Umbilical cord (tissue), 2 donors: ENCODE measurements around the gene MPPED1. TPM values are rescaled to one million over a fixed set of nuclear protein-coding genes. Genes with fewer than 3 reads are reported as not detected.

Experiments
- DNase-seq: peaks from one replicate; pipeline ENCODE4 v3.0.0-alpha.2; 2015; ENCODE audit warnings: low spot score
- total RNA-seq: library from RNA; depleted of rRNA; stranded (reverse); fragments of >200 nt; gene quantifications from one replicate; pipeline ENCODE4 v1.2.3, GENCODE V29; 2014; ENCODE audit warnings: low replicate concordance; ENCODE audit not compliant: insufficient read depth

MPPED1 gene
- total RNA-seq, 1 donor from 2014 or later = 1.9 TPM

- DNase-seq = no peak
Measured at GRCh38 chr22:43541022-43541421, 129.2 kb downstream of the MPPED1 start.

GRCh38 chr22:43541462-43542407 is 129.9 kb downstream of the MPPED1 start:
- DNase-seq = no peak

DNA sequence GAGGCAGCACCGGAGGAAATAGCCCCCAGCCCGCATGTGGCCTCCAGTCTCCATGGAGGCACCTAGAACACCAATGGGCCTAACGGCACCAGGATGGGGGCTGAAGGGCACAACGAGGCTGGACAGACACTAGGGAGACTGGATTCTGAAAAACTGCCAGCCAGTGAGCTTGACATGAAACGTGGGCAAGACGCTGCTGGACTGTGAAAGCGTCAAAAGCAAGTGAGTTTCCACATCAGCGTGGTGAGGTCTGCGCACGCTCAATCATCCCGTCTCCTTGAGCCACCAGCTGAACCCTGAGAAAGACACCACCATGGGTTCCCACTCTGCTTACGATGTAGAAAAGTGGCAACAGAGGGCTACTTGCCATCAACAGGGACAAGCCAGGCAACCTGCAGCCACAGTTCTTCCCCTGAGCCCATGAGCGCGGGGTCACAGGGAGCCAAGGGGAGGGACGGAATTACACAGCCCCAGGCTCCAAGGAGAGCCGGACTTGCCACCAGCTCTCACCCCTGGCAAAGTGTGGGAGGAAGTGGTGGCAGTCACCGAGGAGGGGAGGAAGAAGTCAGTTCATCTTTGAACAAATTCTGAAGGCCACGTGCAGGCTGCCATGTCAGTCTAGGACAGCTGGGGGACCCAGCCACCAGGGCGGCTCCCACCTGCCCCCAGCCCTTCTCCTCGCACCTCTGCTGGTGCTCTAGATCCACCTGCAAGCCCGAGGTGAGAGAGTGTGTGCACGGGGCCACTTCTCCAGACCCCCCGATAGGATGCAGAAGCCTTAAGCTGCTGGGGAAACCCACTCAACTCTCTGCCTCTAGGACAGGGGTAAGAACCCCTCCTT is 131.1 kb downstream of the MPPED1 start:
- DNase-seq = no peak

DNA sequence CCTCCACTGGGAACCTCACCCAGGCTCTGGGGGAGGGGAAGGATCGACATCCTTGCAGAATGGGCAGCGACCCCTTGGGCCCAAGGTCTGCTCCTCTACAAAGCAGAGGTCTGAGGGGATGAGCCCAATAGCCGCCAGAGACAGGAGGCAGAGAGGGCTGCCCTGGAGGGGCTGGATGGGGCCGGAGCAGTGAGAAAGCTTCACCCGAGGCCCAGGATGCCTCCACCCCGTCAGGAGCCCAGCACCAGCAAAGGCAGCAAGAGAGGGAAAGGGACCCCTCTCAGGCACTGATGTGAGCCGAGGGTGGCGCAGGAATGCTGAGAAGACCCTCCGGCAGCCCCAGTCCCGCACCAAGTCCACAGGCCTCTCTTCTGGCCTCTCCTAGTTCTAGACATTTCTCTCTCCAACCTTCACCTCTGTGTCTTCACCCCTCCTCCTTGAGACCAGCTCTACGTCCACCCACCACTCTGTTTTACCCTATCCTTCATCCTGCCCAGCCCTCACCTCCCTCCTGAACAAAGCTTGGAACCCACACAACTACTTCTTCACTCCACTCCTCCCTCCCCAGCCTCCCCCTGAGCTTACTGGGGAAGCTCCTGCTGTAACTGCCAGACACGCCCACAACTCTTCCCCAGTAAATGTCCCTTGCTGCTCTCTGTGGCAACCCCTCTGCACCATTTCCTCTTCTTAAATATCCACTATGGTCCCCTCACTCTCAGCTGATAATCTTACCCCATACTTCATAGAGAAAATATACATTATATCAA is 131.9 kb downstream of the MPPED1 start:
- no peak for DNase-seq

GRCh38 chr22:43544289-43544673 is 132.5 kb downstream of the MPPED1 start:
- DNase-seq = no peak

DNA sequence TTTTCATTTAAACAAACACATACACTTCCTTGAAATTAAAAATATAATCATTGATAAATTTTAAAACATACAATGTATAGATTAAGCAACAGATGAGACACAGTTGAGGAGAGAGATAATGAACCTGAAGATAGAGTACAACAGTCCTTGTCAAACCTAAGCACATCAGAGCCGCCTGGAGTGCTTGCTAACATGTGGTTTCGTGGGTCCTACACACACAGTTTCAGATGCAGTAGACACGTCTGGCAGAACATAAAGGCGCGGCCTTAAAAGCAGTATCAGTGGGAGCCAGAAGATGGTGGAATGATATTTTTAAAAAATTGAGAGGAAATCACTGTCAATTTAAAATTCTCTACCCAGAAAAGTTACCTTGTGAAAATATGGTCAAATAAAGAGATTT is 134.4 kb downstream of the MPPED1 start:
- DNase-seq = no peak

GRCh38 chr22:43550024-43550620 is 138.3 kb downstream of the MPPED1 start:
- no peak for DNase-seq

DNA sequence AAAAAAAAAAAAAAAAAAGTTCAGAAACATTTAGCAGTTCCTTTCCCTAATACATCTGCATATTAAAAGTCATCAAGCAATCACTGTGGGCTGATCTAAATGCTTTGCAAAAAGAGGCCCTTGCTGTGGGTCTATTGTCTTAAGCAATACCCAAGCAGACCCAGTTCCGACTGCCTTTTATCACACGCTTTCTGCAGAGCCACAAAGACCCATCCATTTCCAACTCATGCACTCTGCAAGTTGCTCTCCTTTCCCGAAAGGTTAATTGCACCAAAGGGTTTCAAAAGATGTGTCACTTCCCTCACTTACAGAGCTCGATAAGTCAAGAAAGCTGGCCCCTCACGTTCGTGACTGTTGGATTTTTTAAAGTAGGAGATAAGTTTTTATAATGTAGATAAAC is 138.9 kb downstream of the MPPED1 start:
- DNase-seq = no peak

DNA sequence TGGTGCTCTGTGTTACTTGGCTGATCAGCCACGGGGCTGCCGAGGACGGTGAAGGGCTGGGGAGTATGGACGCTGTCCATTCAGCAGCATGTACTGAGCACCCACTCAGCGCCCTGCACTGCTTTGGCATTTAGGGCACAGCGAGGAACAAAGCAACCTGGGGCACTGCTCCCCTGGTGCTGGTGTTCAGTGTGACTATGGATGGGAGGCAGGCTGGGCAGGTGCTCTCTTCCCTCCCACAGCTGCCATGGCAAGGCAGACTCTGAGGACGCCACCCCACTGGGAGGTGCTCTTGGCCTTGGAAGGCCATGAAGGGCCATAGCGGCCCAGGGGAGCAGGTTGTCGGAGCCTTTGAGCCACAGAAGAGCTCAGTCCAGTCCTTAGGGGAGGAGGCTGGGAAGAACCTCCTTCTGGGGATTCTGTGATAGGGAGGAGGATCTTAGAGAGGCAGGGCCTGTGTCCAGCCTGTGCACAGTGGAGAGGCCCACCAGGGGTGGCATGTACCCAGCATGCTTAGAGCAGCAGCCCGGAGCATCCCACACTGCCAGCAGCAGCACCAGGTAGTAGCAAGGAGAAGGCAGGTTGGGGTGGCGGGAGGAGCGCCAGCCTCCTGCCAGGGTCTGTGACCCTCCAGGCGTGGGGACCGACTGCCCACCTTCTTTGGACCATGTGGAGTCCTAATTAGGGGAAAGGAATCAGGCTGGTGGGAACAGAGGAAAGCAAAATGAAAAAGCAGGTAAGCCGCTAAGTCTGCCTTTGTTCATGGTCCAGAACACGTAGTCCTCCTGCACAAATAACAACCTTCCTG is 141.8 kb downstream of the MPPED1 start:
- DNase-seq = no peak

DNA sequence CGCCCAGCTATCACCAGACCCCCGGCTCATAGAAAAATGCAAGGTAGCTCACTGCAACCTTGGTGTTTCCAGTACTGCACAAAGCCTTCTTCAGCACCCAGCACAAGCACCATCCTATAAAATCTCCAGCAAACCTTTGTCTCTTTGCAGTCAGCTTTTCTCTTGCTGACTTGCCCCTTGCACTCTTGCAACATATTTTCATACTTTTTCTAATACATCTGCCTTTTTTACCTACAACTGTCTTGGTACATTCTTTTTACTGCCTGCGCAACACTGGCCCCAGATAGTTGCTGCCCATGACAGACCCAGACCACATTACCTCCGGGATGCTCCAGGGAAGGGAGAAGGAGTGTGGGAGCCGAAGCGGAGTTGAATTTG is 142.4 kb downstream of the MPPED1 start:
- no peak for DNase-seq

- DNase-seq = no peak
Measured at GRCh38 chr22:43554694-43555365, 143.0 kb downstream of the MPPED1 start.

DNA sequence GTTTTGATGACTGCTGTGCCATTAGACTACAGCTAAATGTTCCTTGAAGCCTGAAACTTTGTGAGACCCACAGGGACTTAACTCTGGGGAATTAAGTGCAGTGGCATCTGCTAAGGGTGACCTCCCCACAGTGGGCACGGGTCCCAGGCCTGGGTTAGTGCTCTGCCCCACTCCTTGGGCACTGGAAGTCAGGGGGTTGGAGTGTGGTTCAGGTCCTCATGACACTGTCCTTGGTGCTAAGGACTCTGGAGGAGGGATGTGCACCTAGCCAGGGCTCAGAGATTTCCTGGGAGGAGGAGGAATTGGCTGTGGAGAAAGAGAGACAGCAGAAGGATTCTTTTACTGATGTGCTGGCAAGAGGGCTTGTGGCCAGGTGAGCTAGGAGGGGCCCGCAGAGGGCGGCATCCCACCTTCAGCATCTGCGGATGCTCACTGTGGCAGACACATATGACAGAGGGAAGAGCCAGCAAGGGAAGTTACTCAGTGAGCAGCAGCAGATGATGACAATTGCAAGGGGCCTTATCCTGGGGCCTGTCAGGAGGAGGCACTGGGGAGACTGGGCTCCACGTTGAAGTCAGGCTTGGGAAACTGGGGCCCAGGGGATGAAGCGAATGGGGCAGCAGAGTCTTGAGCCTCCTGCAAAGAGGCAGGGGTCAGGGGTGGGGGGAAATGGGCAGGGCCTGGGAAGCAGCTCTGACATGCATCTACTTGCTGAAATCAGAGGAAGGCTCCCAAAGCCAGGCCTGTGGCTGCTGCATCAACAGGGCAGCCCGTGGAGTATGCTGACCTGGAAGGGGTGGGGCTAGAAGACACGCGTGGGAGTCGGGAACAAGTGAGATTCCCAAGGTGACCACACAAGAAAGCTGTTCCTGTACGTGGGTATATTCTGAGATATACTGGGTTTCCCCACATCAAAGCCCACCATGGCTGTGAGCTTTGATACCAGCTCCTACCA is 144.0 kb downstream of the MPPED1 start:
- no peak for DNase-seq

Other genes starting within 250 kb of the MPPED1 start
- gene TTLL12, start 224.9 kb upstream of the MPPED1 start, total RNA-seq = 10.6 TPM
- gene SCUBE1, start 68.6 kb upstream of the MPPED1 start, total RNA-seq = 3.6 TPM